Renal cortex interstitium (tissue), 11 donors: ENCODE measurements around the gene STX18. TPM values are rescaled to one million over a fixed set of nuclear protein-coding genes. Genes with fewer than 3 reads are reported as not detected.

Experiments
- DNase-seq, 11 donors: peaks; one replicate each; pipeline ENCODE4 v3.0.0-alpha.2; 2013; ENCODE audit warnings: low read depth in 9 of 11, low spot score in 4 of 11; ENCODE audit errors: extremely low read depth in 1 of 11
- polyA plus RNA-seq, 3 donors: library from polyadenylated mRNA; unstranded; fragments of 120-200 nt; gene quantifications; one replicate each; pipeline ENCODE4 v1.2.1, GENCODE V29; 2013; ENCODE audit not compliant: insufficient read length in 3 of 3

STX18 gene
- polyA plus RNA-seq, 3 donors: 65.2 to 75.8 (median 74.2) TPM

GRCh38 chr4:4379540-4380087, 162.2 kb downstream of the STX18 start:
- DNase-seq: no peak

- no peak for DNase-seq
Measured at GRCh38 chr4:4377732-4378460, 164.0 kb downstream of the STX18 start.

- DNase-seq: no peak
Measured at GRCh38 chr4:4377191-4377590, 164.7 kb downstream of the STX18 start.

- DNase-seq: no peak
Measured at GRCh38 chr4:4376074-4376473, 165.8 kb downstream of the STX18 start.

GRCh38 chr4:4374388-4375098, 167.3 kb downstream of the STX18 start:
- DNase-seq: no peak

Other genes starting within 250 kb of the STX18 start
- 1 to 10 TPM; 2.5 to 6.0 (median 5.4) TPM for gene NSG1, start 154.9 kb downstream of the STX18 start, polyA plus RNA-seq